Measurements from ENCODE around the gene TMEM51.

TMEM51 gene

DNA sequence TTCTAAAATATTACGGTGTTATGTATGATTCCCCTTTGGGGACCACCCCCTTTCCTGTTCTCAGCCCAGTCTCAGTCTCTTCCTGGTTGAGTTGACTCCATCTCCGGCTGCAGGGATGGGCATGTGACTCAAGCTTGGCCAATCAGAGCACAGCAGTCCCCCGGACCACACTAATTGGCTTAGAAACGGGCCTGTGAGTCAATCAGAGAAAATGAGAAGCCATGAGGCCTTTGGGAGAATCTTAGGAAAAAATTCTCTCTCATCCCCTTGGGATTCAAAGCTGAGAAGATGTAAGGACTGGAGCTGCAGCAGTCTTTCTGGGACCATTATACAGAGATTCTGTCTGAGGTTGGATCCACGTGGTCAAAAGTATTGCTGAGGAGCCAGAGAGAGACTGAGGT is 82.8 kb downstream of the TMEM51 start:
- Histone ChIP-seq H3K9me3 (ENCODE audit: severe bottlenecking) (no peaks in the 10 kb centered on the region), H3K4me3 (ENCODE audit: severe bottlenecking) (no peak overlapping the region), H3K4me1 (ENCODE audit: insufficient read depth, poor library complexity, severe bottlenecking) (no peaks in the 10 kb centered on the region), H3K36me3 (ENCODE audit: low read depth) (no peaks in the 10 kb centered on the region), H3K27ac (ENCODE audit: poor library complexity, severe bottlenecking) (no peak overlapping the region), H3K27me3 (ENCODE audit: insufficient read depth, poor library complexity, severe bottlenecking) (no peaks in the 10 kb centered on the region)
- no peak for DNase-seq (ENCODE audit: low spot score)
- TF ChIP-seq, protein P1, sequence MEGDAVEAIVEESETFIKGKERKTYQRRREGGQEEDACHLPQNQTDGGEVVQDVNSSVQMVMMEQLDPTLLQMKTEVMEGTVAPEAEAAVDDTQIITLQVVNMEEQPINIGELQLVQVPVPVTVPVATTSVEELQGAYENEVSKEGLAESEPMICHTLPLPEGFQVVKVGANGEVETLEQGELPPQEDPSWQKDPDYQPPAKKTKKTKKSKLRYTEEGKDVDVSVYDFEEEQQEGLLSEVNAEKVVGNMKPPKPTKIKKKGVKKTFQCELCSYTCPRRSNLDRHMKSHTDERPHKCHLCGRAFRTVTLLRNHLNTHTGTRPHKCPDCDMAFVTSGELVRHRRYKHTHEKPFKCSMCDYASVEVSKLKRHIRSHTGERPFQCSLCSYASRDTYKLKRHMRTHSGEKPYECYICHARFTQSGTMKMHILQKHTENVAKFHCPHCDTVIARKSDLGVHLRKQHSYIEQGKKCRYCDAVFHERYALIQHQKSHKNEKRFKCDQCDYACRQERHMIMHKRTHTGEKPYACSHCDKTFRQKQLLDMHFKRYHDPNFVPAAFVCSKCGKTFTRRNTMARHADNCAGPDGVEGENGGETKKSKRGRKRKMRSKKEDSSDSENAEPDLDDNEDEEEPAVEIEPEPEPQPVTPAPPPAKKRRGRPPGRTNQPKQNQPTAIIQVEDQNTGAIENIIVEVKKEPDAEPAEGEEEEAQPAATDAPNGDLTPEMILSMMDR (IDR thresholded peaks at IDR 0.05; ENCODE audit: poor library complexity, severe bottlenecking) = no peak
- no peak for ATAC-seq (ENCODE audit: low read depth)

- TF ChIP-seq, protein P1 (IDR thresholded peaks at IDR 0.05; ENCODE audit: poor library complexity, severe bottlenecking) = no peak
- Histone ChIP-seq H3K4me3 (ENCODE audit: severe bottlenecking) (no peak overlapping the region), H3K36me3 (ENCODE audit: low read depth) (no peaks in the 10 kb centered on the region), H3K27me3 (ENCODE audit: insufficient read depth, poor library complexity, severe bottlenecking) (no peaks in the 10 kb centered on the region), H3K27ac (ENCODE audit: poor library complexity, severe bottlenecking) (no peak overlapping the region), H3K4me1 (ENCODE audit: insufficient read depth, poor library complexity, severe bottlenecking) (no peaks in the 10 kb centered on the region), H3K9me3 (ENCODE audit: severe bottlenecking) (no peaks in the 10 kb centered on the region)
- ATAC-seq (ENCODE audit: low read depth) = no peak
- DNase-seq (ENCODE audit: low spot score) = no peak
These were observed 83.2 kb downstream of the TMEM51 start for GRCh38 chr1:15236746-15237145.

DNA sequence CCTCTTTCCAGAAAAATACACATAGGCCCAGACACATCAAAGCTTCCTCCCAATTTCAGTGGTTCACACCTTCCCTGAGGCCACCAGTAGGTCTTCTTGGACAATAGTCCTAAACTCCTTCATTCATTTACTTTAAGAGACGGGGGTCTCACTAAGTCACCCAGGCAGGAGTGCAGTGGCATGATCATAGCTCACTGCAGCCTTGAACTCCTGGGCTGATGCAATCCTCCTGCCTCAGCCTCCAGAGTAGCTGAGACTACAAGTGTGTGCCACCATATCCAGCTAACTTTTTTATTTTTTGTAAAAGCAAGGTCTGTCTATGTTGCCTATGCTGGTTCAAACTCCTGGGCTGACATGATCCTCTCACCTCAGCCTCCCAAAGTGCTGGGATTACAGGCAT is 85.2 kb downstream of the TMEM51 start:
- Histone ChIP-seq H3K27me3 (ENCODE audit: insufficient read depth, poor library complexity, severe bottlenecking) (no peaks in the 10 kb centered on the region), H3K36me3 (ENCODE audit: low read depth) (no peaks in the 10 kb centered on the region), H3K4me1 (ENCODE audit: insufficient read depth, poor library complexity, severe bottlenecking) (no peaks in the 10 kb centered on the region), H3K27ac (ENCODE audit: poor library complexity, severe bottlenecking) (no peak overlapping the region), H3K4me3 (ENCODE audit: severe bottlenecking) (no peak overlapping the region), H3K9me3 (ENCODE audit: severe bottlenecking) (no peaks in the 10 kb centered on the region)
- DNase-seq (ENCODE audit: low spot score) (no peak), ATAC-seq (ENCODE audit: low read depth) (no peak)
- TF ChIP-seq, protein P1 (IDR thresholded peaks at IDR 0.05; ENCODE audit: poor library complexity, severe bottlenecking) = no peak

DNA sequence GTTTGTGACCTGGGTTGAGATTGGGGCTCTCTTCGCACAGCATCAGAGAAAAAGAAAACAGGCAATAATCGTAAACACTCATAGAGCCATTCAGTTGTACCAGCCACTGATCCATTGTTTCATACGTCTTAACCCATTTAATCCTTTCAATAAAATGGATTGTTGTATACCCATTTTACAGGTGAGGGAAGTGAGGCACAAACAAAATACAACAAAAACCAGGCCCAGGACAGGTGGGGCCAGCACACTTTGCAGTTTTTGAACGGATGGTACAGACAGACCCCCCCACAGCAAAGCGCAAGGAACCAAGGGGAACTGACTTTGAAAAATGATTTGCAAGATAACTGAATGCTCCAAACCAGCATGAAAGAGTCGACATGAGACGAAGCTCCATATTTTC is 89.2 kb downstream of the TMEM51 start:
- TF ChIP-seq, protein P1 (IDR thresholded peaks at IDR 0.05; ENCODE audit: poor library complexity, severe bottlenecking) = no peak
- DNase-seq (ENCODE audit: low spot score) = no peak
- H3K4me3 ChIP-seq (ENCODE audit: severe bottlenecking) = no peak overlapping the region
- H3K27me3 ChIP-seq (ENCODE audit: insufficient read depth, poor library complexity, severe bottlenecking) = no peaks in the 10 kb centered on the region
- H3K9me3 ChIP-seq (ENCODE audit: severe bottlenecking) = no peaks in the 10 kb centered on the region
- H3K27ac ChIP-seq (ENCODE audit: poor library complexity, severe bottlenecking) = no peak overlapping the region
- ATAC-seq (ENCODE audit: low read depth) = no peak
- peaks cover 10% of the 10 kb centered on the region for H3K4me1 ChIP-seq (ENCODE audit: insufficient read depth, poor library complexity, severe bottlenecking)
- H3K36me3 ChIP-seq (ENCODE audit: low read depth) = no peaks in the 10 kb centered on the region

GRCh38 chr1:15243275-15244043 is 89.9 kb downstream of the TMEM51 start:
- Histone ChIP-seq H3K4me3 (ENCODE audit: severe bottlenecking) (no peak overlapping the region), H3K4me1 (ENCODE audit: insufficient read depth, poor library complexity, severe bottlenecking) (peaks cover 10% of the 10 kb centered on the region), H3K27me3 (ENCODE audit: insufficient read depth, poor library complexity, severe bottlenecking) (no peaks in the 10 kb centered on the region), H3K27ac (ENCODE audit: poor library complexity, severe bottlenecking) (no peak overlapping the region), H3K36me3 (ENCODE audit: low read depth) (no peaks in the 10 kb centered on the region), H3K9me3 (ENCODE audit: severe bottlenecking) (no peaks in the 10 kb centered on the region)
- TF ChIP-seq, protein P1 (IDR thresholded peaks at IDR 0.05; ENCODE audit: poor library complexity, severe bottlenecking) = no peak
- DNase-seq (ENCODE audit: low spot score) (no peak), ATAC-seq (ENCODE audit: low read depth) (no peak)
